Colon (tissue), 2 donors: Measurements from ENCODE around the gene PLS1.

Source experiments
- FAIRE-seq: peaks from 2 replicates; lab custom pipeline; 2012; peaks lifted over from hg19 to GRCh38; lab: Jason Lieb, UNC
- donor health status: control.
- donor health status: control.

PLS1 gene

DNA sequence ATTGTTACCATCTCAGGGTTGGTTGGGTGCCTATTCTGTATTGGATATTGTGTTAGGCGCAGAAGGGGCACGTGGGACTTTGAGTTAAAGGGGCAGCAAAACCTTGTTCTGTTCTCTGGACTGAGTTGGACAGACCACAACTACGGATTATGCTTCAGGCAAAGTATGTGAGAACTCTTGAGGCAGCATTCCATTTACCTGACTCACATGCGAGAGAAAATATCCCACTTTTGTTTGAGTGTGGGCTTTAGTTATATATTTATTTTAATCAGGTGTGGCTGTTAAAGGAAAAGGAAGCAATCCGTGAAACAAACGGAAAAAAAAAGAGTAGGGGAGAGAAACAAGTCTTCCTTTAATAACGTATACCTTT, 627 bp upstream of the PLS1 start:
- FAIRE-seq: no peak

DNA sequence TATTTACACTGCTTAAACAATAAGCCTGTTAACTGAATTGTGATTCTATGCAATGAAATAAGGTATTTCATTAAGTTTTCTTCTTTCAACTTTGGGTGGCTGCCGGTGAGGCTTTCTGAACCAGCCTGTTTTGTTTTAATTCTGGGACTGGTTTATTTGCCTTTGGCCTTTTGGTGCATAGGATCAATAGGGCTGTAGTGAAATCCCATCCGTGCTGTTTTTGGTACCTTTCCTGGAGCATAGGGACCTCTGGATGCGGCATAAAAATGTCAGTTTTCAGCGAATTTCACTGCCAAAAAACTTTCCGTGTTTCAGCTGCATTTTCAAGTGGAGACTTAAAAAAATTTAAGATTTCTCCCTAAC, 514 bp downstream of the PLS1 start:
- no peak for FAIRE-seq

DNA sequence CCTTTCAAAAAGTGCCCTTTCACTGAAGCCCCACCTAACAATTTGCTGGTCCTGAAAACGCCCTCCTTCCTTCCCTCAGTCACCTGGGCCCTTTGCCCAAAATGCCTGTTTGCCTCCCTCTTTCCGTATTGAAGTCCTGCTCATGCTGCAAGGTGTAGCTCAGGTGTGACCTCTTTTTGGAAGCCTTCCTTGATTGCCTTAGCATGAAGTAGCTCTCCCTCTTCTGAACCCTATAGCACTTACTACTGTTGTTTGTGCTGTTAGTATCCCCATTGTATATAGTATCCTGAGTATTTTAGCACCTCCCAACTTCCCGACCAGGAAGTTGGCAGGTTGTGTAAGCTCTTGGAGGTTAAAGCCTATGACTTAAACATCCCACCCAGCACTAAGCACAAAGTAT, 1.7 kb downstream of the PLS1 start:
- FAIRE-seq: no peak

DNA sequence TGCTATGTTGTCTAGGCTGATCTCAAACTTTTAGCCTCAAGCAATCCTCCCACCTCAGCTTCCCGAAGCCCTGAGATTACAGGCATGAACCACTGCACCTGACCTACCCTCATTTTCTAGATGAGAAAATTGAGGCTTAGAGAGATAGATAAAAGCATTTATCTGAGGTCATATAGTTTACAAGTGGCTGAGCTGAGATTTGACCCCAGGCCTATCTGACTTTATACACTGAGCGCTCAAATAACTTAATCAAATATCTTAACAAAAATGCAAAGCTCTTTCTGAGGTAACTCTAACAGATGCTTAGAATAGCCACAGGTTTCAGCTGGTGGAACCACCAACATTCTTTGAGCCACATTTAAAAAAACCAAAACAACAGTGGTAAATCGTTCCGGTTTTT, 5.5 kb downstream of the PLS1 start:
- no peak for FAIRE-seq

DNA sequence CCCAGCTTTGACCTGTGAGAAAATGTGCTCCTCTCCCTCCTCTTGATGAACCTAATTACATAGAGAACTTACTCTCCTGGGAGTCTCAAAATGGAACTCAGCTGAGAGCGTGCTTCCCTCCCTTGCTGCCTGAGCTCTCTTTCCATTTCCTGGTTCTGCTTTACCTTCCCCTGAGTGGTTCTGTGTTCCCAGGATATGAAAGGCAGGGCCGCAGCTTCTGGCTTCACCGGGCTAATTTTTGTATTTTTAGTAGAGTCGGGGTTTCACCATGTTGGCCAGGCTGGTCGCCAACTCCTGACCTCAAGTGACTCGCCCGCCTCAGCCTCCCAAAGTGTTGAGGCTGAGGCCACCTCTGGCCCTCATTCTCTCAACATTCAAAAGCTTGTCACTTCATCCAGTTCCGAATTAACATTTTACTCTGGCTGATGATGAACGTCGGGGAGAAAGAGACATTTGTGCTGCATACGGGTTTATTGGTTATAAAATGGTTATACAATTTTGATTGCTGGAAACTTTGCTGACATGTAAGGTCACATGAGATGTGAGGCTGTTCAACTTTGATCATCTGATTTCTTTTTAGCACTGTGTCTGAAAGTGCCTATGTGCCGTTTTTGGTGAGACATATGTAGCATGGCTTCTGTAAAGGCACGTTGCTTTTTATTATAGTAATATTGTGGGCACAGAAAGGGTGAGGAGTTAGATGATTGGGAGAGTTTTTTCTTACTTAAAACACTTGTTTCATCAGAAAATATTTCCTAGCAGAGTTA, 6.6 kb downstream of the PLS1 start:
- no peak for FAIRE-seq

DNA sequence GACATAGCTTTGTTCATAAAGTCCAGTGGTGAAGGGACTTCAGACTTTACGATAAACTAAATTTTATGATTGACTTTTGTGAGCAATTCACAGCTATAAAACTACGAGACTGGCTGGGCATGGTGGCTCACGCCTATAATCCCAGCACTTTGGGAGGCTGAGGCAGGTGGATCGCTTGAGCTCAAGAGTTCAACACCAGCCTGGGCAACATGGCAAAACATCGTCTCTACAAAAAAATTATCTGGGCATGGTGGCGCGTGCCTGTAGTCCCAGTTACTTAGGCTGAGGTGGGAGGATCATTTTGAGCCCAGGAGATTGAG, 7.2 kb downstream of the PLS1 start:
- FAIRE-seq: peak; percentile 45

DNA sequence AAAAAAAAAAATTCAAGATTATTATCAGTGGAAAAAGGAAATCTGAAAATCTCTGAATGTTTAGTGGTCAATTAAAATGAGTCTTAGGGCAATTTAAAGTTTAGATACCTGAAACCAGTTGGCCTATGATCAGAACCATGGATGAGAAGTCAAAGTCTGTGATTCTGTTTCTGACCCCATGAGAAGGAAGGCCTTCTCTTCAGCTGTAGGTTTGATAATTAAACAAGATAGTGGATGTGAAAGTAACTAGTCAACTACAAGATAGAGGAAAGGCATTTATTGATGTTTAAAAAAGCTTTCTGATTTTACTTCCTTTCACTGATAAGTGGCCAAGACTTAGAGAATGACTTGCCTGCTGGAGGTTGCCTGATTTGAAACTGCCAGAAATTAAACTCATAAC, 8.7 kb downstream of the PLS1 start:
- FAIRE-seq: no peak

DNA sequence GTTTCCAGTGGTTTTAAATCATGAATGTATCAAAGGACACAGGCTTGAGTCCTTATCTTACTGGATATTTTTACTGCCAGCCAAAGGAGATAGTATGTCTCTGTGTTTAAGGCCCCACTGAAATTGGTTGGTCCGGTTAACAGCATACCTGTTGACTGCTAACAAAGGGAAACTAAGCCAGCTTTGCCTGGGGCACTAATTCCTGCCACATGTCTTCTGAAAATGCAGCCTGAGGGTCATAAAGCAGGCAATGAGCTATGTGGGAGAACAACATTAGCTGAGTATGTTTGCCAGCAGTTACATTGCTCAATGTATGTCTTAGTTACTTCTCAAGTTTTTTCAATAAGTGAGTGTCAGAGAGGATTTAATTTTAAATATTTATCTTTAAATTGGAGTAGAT, 12.4 kb downstream of the PLS1 start:
- FAIRE-seq: no peak

DNA sequence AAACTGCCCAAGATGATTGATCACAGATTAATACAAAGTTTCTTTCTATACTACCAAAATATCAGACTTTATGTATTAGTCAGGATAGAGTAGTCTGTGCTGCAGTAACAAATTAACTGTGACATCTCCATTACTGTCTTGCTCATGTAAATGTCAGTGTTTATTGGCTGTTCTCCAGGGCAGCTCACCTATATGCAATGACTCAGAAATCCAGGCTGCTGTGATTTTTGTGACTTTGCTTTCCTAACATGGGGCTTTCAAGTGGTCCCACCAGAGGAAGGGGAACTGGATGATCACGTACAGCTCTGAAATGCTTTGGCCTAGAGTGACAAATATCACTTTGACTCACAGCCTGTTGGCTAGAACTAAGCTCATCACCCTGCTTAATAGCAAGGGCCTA, 12.9 kb downstream of the PLS1 start:
- no peak for FAIRE-seq

DNA sequence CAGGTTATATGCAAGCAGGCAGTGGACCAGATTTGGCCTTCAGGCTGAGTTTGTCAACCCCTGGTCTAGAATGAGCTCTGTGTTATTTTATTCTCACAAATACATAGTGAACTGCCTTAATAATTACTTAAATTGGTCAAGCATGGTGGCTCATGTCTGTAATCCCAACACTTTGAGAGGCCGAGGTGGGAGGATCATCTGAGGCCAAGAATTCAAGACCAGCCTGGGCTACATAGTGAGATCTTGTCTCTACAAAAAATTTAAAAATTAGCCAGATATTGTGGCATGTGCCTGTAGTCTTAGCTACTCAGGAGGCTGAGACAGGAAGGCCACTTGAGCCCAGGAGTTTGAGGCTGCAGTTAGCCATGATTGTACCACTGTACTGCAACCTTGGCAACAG, 15.0 kb downstream of the PLS1 start:
- FAIRE-seq: no peak

DNA sequence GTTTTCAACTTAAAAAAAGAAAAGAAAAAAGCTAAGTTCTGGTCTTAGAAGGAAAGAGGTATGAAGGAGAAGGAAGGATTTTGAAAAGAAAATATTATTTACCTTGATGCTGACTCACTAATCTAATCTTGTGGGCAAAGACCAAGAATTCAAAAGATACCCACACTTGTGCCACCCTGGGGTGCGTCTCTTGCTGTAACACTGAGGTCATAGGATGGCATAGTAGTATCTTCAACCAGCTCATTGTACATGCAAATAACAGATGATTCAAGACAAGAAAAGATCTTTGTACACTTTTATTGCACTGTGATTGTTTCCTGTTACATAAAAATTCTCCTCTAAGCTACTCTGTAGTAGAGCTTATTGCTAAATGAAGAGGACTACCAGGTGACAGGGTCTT, 17.3 kb downstream of the PLS1 start:
- peak; percentile 69 for FAIRE-seq

DNA sequence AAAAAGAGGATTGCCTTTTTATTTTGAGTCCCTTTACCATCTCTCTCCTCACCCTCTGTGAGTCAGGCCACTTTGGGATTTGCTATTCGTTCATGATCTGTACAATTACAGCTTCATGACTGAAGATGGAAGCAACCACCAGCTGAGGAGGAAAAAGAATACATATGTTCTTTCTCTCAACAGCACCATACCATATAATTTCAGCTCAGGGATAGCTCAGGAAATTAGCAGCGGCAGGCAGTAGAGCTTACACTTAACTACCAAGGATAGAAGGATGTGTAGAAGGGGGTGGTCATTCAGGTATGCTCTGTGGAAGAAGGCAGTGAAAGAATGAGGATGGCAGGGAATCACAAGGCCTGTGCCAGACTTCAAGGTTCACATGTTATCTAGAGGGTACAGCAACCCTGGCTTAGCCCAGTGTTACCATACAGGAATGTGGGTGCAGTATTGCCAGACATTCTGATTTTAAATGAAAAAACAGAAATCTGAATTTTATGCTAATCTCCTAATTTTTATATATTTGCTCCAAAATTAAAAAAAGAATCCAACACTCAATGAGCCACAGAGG, 17.9 kb downstream of the PLS1 start:
- no peak for FAIRE-seq

DNA sequence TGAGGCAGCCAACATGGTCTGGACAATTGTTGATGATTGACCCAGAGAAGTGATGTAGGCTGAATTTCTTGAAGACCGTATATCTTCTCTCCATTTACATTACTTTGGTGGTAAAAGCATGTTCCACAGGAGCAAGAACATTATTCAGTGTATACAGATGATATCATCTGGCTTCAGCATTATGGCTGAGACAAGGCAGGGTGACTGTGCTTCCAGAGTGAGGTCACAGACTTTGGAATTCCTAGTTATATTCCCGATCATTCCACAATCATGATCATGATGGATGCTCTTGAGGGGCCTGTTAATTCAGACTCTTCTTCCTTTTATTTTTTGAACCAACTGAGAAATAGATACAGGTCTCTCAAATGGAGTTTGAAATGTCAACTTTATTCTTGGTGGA, 19.0 kb downstream of the PLS1 start:
- no peak for FAIRE-seq

DNA sequence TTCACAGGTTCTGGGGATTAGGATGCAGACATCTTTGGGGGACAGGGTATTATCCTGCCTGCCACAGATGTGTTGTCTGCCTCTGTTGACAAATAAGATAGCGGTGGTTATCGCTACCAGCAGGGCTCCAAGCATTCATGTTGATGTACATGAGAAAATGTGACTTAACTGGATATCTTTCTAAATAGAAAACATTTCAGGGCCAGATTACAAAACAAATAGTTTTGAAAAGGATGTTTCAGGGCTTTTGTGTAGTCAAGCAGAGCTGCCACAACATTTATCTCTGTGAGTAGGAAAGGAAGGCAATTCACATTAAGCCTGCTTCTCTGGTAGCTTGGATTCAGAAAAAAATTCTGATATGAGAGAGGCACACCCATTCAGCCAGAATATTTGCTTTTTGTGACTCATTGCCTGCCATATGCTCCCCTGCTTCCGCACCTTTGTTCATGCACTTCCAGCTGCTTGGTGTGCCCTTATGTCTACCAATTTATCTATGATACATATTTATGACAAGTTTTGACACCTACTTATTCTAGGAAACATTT, 22.8 kb downstream of the PLS1 start:
- FAIRE-seq: no peak

DNA sequence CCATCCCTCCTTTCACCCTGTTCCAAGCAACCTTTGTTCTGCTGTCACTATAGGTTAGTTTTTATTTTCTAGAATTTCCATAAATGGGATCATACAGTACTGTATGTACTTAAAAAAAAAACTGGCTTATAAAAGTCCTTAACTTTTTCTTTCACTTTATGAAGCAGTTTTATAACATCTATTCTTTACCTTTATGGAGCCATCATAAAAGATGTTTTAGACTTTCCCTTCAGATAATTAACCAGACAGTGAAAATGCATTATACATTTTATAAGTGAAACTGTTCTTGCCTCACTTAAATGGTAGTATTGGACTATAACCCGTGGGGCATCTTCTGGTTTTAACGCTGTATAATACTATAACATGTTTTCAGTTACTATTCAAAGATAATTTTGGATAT, 26.2 kb downstream of the PLS1 start:
- peak; percentile 97 for FAIRE-seq

DNA sequence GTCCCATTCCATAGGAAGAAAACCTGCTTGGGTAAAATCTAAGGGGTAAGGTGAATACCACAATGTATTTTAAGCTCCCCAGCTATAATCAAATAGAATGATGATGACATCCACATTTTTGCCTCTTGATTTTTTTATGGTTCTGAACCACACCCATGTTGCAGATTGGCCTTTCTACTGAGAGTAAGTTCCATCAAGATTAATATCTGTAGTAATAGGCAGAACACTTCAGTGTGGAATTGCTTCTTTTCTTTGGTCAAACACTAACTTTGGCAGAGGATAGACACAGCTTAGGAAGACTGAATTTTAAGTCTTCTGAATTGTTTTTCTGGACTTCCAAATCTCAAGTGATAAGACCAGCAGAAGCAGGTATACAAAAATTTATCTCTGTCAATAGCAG, 27.0 kb downstream of the PLS1 start:
- FAIRE-seq: no peak

DNA sequence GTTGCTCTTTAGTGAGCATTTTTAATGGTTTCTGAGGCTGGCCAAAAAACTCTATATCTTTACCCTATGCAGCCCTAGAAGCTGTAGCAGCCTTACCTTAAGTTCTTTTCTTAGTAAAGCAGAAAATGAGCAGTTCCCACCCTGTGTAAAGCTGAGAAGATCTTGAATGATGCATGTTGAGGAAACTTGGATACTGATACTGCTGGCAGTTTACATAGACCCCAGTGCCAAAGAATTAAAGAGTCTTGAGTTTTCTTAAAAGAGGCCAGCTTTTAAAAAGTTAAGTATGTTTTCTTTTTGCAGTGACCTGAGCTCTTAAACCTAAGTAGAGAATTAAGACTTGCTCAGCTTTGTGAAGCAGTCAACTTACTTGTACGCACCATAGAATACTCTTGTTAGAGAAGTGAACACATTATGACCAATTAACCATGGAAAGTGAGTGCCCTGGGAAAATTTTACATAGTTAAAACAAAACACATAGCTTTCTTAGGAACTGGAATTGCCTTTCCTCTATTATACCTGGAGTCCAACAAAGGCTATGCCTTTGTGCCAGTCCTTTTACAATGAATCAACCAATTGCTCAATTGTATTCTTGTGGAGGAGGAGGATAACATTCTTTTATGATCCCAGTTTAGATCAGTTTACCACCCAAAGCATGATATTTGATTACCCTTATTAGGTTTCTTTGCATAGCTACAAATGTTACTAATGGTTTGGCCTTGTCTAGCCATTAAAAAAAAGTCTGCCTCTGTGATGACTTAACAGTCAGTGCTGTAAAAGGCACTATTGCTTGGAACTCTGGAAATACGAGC, 28.4 kb downstream of the PLS1 start:
- no peak for FAIRE-seq

DNA sequence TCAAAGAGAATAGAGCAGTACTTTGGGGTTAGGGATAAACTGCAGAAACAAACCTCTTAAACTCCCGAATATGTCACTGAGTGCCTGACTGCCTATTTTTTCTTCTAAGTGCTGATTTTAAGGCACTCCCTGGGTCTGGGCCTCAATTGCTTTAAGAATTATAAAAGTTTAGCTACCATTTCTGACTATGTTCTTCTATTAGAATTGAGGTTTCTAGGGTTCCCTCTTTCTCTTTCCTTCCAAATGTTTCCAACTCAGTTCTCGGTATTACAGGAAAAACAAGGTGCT, 28.9 kb downstream of the PLS1 start:
- FAIRE-seq: no peak

DNA sequence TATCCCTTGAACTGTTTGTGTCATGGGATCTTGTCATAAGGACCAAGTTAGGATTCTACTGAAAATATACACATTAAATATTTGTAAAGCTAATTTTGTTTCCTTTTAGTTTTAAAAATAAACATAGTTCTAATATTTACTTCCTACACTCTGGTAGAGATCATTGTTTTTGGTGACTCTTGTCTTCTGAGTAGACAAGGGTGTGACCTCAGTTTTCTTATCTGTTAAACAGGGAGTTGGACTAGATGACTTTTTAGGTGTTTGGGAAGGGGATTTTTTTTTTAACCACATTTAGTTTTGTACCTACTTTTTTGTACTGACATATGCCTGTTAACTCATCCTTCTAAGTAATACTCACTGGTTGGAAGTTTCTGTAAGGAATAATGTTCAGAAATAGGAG, 30.8 kb downstream of the PLS1 start:
- no peak for FAIRE-seq

DNA sequence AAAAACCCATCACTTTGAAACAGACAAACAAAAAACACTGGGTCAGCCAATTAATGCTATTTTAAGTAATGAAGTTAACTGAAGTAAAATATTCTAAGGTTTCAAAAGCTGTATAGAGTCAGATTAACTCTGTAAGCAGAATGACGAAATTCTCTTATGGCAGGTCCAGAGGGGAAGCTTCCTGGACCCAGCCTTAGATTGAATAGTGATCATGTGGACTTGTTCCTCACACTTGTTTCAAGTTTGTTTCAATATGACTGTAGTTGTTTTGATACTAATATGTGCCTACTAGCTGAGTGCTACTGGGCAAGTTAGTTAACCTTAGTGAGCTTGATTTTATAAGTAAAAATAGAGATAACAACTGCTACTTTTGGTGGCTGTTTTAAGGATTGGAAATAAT, 32.6 kb downstream of the PLS1 start:
- FAIRE-seq: no peak

DNA sequence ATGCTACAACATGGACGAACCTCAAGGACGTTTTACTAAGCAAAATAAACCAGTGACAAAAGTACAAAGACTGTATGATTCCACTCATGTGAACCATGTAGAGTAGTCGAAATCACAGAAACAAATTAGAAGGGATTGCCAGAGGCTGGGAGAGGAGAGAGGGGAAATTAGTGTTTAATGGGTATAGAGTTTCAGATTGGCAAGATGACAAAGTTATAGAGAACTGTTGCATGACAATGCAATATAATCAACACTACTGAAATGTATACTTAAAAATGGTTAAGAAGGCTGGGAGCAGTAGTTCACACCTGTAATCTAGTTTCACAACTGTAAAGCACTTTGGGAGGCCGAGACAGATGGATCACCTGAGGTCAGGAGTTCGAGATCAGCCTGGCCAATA, 36.9 kb downstream of the PLS1 start:
- no peak for FAIRE-seq

DNA sequence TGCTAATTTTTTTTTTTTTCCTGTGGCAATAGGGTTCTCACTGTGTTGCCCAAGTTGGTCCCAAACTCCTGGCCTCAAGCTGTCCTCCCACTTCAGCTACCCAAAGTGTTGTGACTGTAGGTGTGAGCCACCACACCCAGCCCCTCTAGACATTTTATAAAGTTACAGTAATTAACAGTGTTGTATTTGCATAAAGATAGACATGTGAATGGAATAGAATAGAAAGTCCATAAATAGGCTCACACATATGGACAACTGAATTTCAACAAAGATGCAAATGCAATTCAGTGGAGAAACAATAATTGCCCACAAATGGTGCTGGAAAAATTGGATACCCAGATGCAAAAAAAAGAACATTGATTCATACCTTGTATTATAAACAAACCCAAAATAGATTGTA, 39.9 kb downstream of the PLS1 start:
- no peak for FAIRE-seq

DNA sequence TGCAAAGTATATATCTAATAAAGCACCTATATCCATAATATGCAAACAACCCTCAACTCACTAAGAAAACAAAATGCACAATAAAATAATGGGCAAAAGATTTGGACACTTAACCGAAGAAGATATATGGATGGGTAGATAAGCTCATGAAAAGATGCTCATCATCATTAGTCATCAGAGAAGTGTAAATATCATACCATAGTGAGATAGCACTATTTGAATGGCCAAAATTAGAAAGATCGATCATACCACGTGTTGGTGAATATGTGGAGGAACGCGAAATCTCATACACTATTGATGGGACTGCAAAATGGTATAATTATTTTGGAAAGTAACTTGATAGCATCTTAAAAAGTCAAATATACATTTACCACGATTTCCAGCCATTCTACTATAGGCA, 40.5 kb downstream of the PLS1 start:
- FAIRE-seq: no peak

DNA sequence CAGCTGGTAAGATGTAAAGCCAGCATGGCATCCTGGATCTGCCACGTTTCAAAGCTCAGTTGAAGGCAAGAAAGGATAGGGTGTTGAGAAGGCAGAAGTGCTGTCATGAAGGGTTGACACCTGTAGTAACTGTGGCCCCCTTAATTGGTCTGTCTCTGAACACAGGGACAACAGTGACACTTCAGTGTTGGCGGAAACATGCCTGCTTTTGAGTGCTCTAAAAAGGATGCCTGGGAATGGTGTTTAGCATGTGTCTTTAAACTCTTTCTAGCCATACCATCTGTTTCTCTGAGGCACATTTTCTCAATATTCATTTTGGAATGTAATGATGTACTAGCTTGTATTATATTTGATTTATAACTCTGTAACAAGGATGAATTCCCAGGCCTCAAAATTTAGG, 42.1 kb downstream of the PLS1 start:
- no peak for FAIRE-seq
